Testis (tissue), 3 donors: ENCODE measurements around the gene ASIC1. TPM values are rescaled to one million over a fixed set of nuclear protein-coding genes. Genes with fewer than 3 reads are reported as not detected.

Source experiments
- DNase-seq: peaks from one replicate; pipeline ENCODE4 v3.0.0-alpha.2; 2019
- H3K27ac ChIP-seq, 2 donors: fragments of 200-600 bp; sonication (generic); one replicate each; pipeline ENCODE4 v1.5.1; 2019
- H3K27me3 ChIP-seq: fragments of 200-600 bp; sonication (generic); one replicate; pipeline ENCODE4 v1.5.1; 2019
- H3K36me3 ChIP-seq: fragments of 200-600 bp; sonication (generic); one replicate; pipeline ENCODE4 v1.5.1; 2017; ENCODE audit warnings: low read depth; ENCODE audit errors: missing control alignments
- H3K4me1 ChIP-seq: fragments of 200-600 bp; sonication (generic); one replicate; pipeline ENCODE4 v1.5.1; 2019
- H3K4me3 ChIP-seq, 2 donors: fragments of 200-600 bp; sonication (generic); one replicate each; pipeline ENCODE4 v1.5.1; 2017 to 2019
- H3K9me3 ChIP-seq: fragments of 200-600 bp; sonication (generic); one replicate; pipeline ENCODE4 v1.5.1; 2017
- CTCF ChIP-seq, 3 experiments: fragments of 450-650 bp in 2 of 3; fragments of 200-600 bp in 1 of 3; sonication (generic) in 1 of 3; IDR thresholded peaks; one replicate each; pipeline ENCODE4 v1.5.1; 2016 to 2019; ENCODE audit warnings: antibody characterized with exemption in 3 of 3, mild to moderate bottlenecking in 2 of 3, moderate library complexity in 1 of 3
- POLR2A ChIP-seq: fragments of 450-650 bp; IDR thresholded peaks from one replicate; pipeline ENCODE4 v1.6.1; 2017; ENCODE audit warnings: antibody characterized with exemption, mild to moderate bottlenecking, moderate library complexity
- WGBS, 2 donors: methylation state at CpG; one replicate each; pipeline ENCODE4 v1.1.5; 2018; 5-methylcytosine and 5-hydroxymethylcytosine counted together
- intact Hi-C: fragments of 100-400 bp; cut with DNase I; formaldehyde crosslinking; loops from one replicate; pipeline ENCODE4 v1.15.1; 2023; ENCODE audit warnings: low total_unique reads
- polyA plus RNA-seq: library from polyadenylated mRNA; stranded (reverse); fragments of 350-450 nt; fragmentation: Illumina TruSeq; extraction: RNeasy Lipid Tissue Mini Kit (QIAGEN cat#74804); gene quantifications from one replicate; pipeline ENCODE4 v1.2.3, GENCODE V29; 2014; ENCODE audit warnings: low read depth, low replicate concordance; ENCODE audit not compliant: insufficient read depth
- total RNA-seq, 2 donors: library from RNA; depleted of rRNA; stranded (reverse); fragments of >200 nt; gene quantifications; one replicate each; pipeline ENCODE4 v1.2.3, GENCODE V29; 2016

The ASIC1 gene
- total and polyA plus RNA-seq, 3 donors from 2014 or later: 1.9 to 3.5 (median 2.7) TPM

- TF ChIP-seq CTCF (IDR thresholded peaks at IDR 0.05) (no peak), POLR2A (no peak)
- 87 to 88% methylated on average over 6 of the region's 6 CpGs for WGBS, 2 donors
- H3K36me3 ChIP-seq: no peaks in the 10 kb centered on the region
These were observed 40.6 kb downstream of the ASIC1 start for GRCh38 chr12:50097952-50098351.

GRCh38 chr12:50099302-50100008 is 42.1 kb downstream of the ASIC1 start:
- intact Hi-C loops: loop anchor here (10.0 kb wide), 1 partner anchor 75 kb away; no protein-coding TSS in a partner anchor

More at GRCh38 chr12:50097952-50098351, 40.6 kb downstream of the ASIC1 start:
- H3K9me3 ChIP-seq: no peaks in the 10 kb centered on the region
- intact Hi-C loops: no loop called here
- no peak for DNase-seq
- H3K4me1 ChIP-seq: peaks cover 12% of the 10 kb centered on the region
- no peaks in the 10 kb centered on the region for H3K27me3 ChIP-seq
- no peak overlapping the region for H3K4me3 ChIP-seq
- no peak overlapping the region for H3K27ac ChIP-seq

GRCh38 chr12:50100561-50100960 is 43.2 kb downstream of the ASIC1 start:
- H3K27me3 ChIP-seq: no peaks in the 10 kb centered on the region
- intact Hi-C loops: loop anchor here (10.0 kb wide), 1 partner anchor 74 kb away; no protein-coding TSS in a partner anchor
- H3K27ac ChIP-seq: no peak overlapping the region
- TF ChIP-seq CTCF (IDR thresholded peaks at IDR 0.05): no peak
- no peak for TF ChIP-seq POLR2A
- no peak for DNase-seq
- H3K9me3 ChIP-seq: no peaks in the 10 kb centered on the region
- 89% methylated on average over 3 of the region's 3 CpGs for WGBS, 2 donors
- H3K4me3 ChIP-seq: no peak overlapping the region
- H3K36me3 ChIP-seq: no peaks in the 10 kb centered on the region
- peaks cover 27% of the 10 kb centered on the region for H3K4me1 ChIP-seq

More at GRCh38 chr12:50099302-50100008, 42.1 kb downstream of the ASIC1 start:
- Histone ChIP-seq H3K27me3 (no peaks in the 10 kb centered on the region), H3K36me3 (no peaks in the 10 kb centered on the region), H3K4me3 (no peak overlapping the region), H3K4me1 (peaks cover 27% of the 10 kb centered on the region), H3K27ac (no peak overlapping the region), H3K9me3 (no peaks in the 10 kb centered on the region)
- no peak for DNase-seq
- 78 to 82% methylated on average over 5 of the region's 5 CpGs for WGBS, 2 donors
- TF ChIP-seq CTCF (IDR thresholded peaks at IDR 0.05): no peak

- intact Hi-C loops: loop anchor here (10.0 kb wide), 1 partner anchor 73 kb away; no protein-coding TSS in a partner anchor
- Histone ChIP-seq H3K4me3 (no peak overlapping the region), H3K9me3 (no peaks in the 10 kb centered on the region), H3K36me3 (no peaks in the 10 kb centered on the region), H3K4me1 (peaks cover 27% of the 10 kb centered on the region), H3K27ac (no peak overlapping the region), H3K27me3 (no peaks in the 10 kb centered on the region)
- TF ChIP-seq CTCF (IDR thresholded peaks at IDR 0.05) (peak in 2 of 3 experiments; percentile 31 to 36), POLR2A (no peak)
- WGBS, 2 donors: 38 to 55% methylated on average over 3 of the region's 3 CpGs
- DNase-seq: no peak
These were observed 44.3 kb downstream of the ASIC1 start for GRCh38 chr12:50101663-50102062.
